IMR-90 (cell line): Measurements from ENCODE around the gene KRT33A.

Source experiments
- CHD1 ChIP-seq: IDR thresholded peaks from 2 replicates; pipeline ENCODE4 v1.6.1; 2012; ENCODE audit warnings: low read depth, low read length, improper control_type of control experiment
- FOS ChIP-seq: fragments of 150-350 bp; IDR thresholded peaks from 2 replicates; pipeline ENCODE4 v1.6.1; 2016; ENCODE audit warnings: low read depth, low read length
- MAFK ChIP-seq: IDR thresholded peaks from 2 replicates; pipeline ENCODE4 v1.6.1; 2012; ENCODE audit warnings: low read depth, low read length, improper control_type of control experiment
- POLR2A ChIP-seq: IDR thresholded peaks from 2 replicates; pipeline ENCODE4 v1.6.1; 2012; ENCODE audit warnings: mild to moderate bottlenecking, low read depth, low read length
- RAD21 ChIP-seq: IDR thresholded peaks from 2 replicates; pipeline ENCODE4 v1.6.1; 2012; ENCODE audit warnings: low read length, improper control_type of control experiment
- RFX5 ChIP-seq: IDR thresholded peaks from 2 replicates; pipeline ENCODE4 v1.8.0; 2012; ENCODE audit warnings: low read depth, mild to moderate bottlenecking, low read length, moderate library complexity
- TF ChIP-seq, protein P1 (sequence below): conservative IDR thresholded peaks from 2 replicates; pipeline ENCODE4 v1.5.1; 2012; ENCODE audit warnings: mild to moderate bottlenecking, low read depth, low read length, improper control_type of control experiment
- TF ChIP-seq, protein P2 (sequence below): fragments of 150-350 bp; IDR thresholded peaks from 2 replicates; pipeline ENCODE4 v1.6.1; 2016; ENCODE audit warnings: low read depth, mild to moderate bottlenecking, low read length, moderate library complexity, borderline replicate concordance

DNA sequence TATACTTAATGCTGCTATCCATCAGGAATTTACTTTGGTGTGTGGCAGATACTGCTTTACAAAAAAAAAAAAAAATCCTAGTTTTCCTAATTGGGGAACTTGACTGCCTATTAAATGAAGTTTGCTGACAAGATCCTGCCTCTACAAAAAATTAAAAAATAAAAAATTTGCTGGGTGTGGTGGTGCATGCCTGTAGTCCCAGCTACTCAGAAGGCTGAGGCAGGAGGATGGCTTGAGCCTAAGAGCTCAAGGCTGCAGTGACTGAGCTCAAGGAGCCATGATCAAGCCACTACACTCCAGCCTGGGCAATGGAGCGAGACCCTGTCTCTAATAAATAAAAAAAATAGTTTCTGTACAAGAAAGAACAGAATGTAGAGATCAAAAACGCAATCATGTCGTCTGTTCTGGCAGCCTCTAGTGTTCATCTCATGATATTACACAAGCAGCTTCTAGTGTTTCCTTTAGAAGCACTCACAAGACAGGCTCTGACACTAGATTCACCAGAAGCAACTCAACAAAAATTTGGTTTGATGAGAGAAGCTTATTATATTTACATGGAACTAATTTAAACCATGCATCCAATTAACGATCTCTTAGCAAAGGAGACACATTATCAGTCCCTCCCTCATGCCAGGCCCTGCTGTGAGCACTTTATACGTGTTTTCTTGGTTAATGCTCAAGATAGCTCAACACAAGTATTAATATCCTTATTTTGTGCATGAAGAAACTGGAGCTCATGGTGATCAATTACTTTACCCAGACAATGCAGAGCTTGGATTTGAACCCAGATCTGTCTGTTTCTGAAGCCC is 28.3 kb downstream of the KRT33A start:
- TF ChIP-seq, protein P1, sequence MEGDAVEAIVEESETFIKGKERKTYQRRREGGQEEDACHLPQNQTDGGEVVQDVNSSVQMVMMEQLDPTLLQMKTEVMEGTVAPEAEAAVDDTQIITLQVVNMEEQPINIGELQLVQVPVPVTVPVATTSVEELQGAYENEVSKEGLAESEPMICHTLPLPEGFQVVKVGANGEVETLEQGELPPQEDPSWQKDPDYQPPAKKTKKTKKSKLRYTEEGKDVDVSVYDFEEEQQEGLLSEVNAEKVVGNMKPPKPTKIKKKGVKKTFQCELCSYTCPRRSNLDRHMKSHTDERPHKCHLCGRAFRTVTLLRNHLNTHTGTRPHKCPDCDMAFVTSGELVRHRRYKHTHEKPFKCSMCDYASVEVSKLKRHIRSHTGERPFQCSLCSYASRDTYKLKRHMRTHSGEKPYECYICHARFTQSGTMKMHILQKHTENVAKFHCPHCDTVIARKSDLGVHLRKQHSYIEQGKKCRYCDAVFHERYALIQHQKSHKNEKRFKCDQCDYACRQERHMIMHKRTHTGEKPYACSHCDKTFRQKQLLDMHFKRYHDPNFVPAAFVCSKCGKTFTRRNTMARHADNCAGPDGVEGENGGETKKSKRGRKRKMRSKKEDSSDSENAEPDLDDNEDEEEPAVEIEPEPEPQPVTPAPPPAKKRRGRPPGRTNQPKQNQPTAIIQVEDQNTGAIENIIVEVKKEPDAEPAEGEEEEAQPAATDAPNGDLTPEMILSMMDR = peak; percentile 80
- TF ChIP-seq FOS = no peak
- peak; percentile 81 for TF ChIP-seq RAD21
- no peak for TF ChIP-seq MAFK
- TF ChIP-seq POLR2A = no peak
- TF ChIP-seq CHD1 = no peak
- TF ChIP-seq RFX5 = no peak
- TF ChIP-seq, protein P2, sequence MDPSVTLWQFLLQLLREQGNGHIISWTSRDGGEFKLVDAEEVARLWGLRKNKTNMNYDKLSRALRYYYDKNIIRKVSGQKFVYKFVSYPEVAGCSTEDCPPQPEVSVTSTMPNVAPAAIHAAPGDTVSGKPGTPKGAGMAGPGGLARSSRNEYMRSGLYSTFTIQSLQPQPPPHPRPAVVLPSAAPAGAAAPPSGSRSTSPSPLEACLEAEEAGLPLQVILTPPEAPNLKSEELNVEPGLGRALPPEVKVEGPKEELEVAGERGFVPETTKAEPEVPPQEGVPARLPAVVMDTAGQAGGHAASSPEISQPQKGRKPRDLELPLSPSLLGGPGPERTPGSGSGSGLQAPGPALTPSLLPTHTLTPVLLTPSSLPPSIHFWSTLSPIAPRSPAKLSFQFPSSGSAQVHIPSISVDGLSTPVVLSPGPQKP = no peak
